Activated T-cell treated with anti-CD3 and anti-CD28 coated beads for 1 hour (primary cell): Measurements from ENCODE around the gene GRID1.
"Not testable (repeated sequence)": the region's sequence is repeated elsewhere in the genome, so short reads cannot be mapped to it uniquely, and the experiment has no call there.

Experiments
- DNase-seq: peaks from one replicate; pipeline ENCODE4 v3.0.0-alpha.2; 2020; ENCODE audit warnings: low read depth

The GRID1 gene

DNA sequence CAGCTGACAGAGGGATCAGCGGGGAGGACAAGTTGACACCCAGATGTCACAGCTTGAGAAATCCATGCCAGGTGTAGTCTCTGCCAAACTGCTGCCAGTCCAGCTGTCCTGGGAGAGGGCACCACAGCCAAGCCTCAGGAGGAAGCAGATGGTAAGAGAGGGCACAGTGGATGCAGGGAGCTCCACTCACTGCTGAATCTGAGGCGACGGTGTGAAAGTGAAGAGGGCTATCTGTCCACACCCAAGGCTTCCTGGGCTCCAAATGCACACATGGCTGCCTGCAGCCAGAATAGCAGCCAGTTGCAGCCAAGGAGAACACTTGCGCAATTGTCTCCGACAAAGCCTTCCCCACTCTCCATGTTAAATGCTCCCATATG lies 502.4 kb downstream of the GRID1 start:
- DNase-seq: no peak

DNA sequence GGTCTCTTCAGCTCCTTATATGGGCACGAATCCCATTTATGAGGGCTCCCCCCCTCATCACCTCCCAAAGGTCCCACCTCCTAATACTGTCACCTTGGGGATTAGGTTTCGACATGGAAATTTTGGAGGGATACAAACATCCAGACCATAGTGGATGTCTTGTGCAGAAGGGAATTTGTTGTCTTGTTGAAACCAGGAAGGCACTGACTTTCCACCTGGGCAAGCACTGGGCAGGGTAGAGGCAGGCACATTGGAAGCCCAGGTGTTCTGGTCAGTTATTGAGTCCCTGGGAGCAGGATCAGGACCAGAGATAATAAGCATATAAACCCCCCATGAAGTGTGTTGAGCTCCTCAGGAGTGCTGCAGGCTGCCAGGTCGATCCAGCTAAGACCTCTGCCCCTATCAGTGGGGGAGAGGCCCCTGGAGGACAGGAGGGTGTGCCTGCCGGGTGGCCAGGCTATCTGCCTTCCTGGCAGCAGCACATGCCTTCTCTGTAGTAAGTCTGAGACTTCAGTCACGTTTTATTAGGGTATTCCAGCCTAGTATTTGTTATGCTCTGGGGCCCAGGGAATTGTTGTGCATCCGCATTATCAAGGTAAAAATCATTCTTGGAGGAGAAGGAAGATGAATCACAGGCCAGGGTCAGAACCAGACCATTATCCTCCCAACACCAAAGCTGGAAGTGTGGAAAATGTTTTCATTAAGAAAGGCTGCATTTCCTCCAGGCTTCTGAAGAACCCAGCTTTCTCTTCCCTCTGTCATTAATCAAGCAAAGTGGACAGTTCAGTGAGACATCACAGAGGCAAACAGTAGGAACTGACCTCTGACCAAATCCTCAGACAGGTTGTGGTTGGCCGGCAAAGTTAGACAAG lies 503.1 kb downstream of the GRID1 start:
- no peak for DNase-seq

DNA sequence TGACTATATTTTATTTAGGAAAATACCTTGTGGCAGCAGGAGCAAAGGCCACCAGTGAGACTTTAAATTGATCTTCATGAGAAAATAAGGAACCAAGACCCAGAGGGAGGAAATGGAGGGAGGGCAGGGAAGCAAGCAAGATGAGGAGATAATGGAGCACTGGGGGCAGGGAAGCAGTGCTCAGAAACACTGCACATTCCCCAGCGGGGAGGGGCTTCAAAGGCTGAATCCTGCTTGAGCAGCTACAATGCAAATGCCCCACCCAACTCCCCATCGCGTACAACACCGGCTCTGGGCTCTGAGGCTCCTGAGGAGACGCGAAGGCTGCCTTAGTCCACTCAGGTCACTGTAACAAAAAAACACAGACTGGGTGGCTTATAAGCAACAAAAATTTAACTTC lies 503.8 kb downstream of the GRID1 start:
- DNase-seq: no peak

DNA sequence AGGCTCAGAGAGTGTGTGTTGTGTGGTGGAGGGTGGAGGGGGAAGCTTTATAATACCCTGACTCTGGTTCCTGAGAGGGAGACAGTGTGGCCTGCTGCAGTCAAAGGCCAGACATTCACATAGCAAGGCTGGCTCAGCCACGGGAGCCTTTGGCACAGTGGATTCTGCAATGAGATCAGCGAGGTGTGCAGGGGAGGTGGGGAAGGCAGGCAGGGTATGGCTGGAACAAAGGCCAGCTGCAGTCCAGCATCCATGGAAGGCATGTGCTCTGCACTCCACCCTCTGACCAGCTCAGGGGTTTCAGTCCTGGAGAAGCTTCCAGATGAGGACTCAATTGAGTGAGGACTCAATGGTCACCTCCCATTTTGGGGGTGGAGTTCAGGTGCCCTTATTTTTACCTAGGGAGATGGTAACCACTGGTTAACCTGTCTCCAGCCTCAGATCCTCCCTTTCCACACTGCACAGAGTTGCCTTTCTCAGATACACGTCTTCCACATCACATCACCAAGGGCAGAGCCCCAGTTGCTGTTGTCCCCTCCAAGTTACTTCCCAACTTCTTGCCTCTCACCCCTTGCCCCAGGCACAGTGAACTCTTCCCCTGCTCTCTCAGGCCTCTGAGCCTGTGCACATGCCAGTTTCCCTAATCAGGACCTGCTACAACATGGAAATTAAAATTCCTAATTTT lies 504.9 kb downstream of the GRID1 start:
- no peak for DNase-seq

DNA sequence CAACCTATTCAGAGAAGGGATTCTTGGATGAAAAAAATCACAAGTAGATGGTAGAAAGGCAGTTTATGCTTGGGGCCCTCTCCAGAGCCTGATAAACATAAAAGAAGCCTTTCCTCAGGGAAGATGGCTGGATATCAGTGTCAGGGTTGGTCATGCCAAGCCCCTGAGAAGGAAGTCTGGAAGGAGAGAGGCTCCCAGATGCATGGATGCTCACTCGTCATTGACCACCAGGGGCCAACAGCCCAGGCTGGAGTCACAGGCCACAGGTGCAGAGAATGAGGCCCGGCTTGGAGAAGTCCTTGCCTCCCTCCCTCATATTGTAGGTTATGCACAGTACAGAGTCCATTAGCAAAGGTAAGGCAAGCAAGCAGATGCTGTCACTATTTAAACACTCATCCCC lies 506.7 kb downstream of the GRID1 start:
- DNase-seq: no peak

DNA sequence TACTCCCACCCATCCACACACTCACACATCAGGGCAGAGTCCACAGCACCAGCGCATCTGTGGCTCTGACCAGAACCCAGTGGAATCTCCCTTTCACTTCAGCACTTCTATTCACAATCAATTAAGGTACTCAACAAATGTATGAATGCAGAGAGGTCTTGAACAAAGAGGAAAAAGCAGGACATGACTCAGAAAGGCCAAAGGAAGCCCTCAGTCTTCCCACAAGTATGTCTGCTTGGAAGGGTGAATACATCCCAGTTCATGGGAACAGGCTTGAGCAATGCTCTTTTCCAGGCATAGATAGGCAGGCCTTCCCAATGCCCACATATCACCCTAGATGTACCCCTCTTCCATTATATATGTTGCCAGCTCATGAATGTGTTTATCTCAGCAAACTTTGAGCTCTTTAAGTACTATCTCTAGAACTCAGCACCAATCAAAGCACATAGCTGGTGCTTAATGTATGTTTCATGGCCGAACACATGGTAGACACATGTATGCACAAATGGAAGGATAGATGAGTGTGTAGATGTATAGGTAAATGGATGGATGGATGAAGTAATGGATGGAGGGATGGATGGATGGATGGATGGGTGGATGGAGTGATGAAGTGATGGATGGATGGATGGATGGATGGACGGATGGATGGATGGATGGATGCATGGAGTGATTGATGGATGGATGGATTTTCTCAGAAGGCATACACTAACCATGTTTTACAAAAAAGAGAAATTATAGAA lies 507.6 kb downstream of the GRID1 start:
- DNase-seq: no peak

DNA sequence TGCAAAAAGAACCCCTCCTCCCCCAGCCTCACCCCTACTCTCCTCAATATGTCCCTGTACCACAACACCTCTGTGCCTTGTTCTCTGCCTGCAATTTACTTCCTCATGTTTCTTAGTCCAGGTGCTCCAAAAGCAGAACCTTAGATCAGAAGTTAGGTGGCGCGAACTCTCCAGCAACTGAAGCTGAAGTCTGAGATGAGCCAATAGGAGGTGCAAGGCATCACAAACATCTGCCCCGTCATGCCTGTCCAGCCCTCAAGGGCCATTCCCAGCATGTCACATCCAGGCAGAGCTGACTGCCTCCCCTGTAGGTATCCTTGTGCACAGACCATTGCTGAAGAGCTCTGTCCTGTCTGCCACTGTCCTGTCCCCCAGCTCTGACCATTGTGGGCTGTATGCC lies 508.8 kb downstream of the GRID1 start:
- DNase-seq: no peak

DNA sequence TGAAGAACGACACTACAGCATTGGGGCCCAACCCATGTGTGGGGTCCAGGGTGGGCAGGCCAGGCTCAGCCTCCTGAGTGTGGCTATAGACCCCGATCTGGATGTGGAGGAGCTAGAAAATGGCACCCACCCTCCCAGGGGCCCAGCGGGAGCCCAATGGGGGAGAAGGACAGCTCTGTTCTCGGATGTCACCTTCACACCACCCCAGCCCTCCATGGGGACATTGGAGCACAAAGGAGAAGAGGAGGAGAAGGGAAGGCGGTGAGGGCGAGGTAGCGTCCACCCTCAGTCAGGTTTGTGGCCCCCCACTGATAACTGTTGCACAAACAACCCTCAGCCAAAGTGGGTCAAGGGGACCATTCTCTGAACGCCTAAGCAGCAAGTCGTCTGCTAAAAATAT lies 509.3 kb downstream of the GRID1 start:
- DNase-seq: no peak

DNA sequence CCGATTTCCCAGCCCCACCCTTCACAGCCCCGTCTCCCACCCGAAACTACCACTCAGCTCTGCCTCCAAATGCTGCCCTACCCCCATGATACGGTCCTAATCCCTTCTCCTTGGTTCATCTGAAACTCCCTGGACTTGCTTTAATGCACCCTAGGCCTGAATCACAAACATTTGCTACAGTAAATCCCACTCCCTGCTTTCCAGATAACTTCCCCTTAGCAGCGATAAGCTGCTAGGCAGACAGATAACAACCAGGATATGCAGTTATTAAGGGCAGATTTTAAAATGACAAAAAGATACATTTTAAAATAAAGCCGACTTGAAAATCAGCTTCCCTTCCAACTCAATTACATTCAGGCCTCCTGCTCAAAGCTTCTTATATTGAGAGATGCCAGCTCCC lies 514.7 kb downstream of the GRID1 start:
- DNase-seq: no peak

DNA sequence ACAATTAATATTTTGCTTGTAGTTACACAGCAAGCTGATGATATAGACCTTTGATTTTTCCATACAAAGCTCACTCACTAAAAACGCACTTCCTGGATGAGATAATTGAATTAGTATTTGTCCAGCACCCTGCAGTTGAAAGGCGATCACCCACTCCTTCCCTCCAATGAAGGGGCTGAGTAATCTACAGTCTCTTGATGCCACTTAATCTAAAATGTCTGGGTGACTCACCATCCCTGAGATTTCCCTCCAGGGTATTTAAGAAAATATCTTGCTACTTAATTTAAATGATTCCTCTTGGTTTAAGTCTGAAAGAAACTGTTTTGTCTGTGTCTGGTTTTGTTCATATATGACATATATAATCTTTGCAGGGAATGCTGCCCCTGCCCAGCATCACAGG lies 515.3 kb downstream of the GRID1 start:
- no peak for DNase-seq

DNA sequence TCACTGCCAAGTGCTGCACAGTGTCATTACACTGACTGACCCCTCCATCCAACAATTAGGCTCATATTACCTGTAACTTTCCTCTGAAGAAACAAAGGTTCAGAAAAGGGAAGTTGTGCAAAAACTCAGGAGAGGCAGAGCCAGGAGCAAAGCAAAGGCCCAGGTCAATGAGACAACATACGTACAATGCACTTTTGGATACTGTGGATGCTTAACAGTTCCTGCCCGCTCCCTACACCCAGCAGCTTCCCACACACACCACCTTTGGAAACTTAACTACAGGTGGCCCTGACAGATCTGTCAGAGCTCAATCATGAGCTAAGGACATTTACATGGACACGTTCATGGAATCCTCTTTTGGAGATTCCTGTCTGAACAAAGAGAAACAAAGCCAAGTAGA lies 515.9 kb downstream of the GRID1 start:
- no peak for DNase-seq

DNA sequence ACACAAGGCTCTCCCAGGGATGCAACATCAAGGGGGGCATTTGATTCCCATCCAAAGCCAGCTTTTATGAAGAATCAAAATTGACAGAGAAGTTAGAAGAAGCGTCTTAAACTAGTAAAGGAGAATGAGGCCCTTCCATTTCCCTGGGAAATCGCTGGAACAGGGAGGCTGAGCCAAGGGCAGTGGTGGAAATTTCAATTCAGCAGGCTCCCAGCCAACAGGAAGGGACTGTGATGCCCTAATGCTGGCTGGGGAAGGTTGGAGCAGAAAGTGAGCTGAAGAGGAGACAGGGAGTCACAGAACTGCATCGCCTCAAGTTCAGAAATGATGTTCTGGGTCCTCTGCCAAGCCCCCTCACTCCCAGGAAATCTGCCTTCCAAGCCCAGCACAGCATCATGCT lies 517.3 kb downstream of the GRID1 start:
- no peak for DNase-seq

DNA sequence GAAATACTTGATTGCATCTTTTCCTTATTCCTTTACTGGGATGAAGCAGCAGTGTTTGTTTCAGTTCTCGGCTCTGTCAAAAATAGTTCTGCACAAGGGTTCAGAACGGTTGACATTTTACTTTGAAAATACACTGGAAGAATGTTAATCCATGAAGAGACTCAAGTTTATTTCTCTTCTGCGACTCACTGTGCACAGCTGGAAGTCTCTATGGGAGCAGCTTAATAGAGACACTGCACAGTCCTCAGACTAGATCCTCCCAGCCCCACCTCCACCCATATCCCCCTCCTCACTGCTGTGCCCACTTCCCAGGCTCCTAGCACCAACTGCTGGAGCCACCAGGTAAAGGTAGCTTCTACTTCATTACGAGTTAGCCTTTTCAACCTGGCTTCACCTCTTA lies 517.8 kb downstream of the GRID1 start:
- no peak for DNase-seq

DNA sequence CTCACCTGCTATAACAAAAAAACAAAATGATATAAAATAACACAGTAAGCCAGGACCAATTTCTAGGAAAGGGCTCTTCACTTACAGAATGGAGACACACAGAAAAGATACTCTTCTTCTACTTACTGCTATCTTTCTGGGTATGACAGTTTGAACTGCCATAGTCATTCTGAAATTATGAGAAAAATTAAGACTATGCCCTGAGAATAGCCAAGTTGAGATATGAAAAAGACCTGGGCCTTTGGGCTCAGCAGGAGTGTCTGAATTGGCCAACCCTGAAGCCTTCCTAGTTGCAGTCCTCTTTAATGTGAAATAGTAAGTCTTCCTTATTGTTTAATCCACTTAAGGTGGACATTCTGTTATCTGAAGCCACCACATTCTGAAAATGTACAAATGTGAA lies 519.5 kb downstream of the GRID1 start:
- DNase-seq: no peak

DNA sequence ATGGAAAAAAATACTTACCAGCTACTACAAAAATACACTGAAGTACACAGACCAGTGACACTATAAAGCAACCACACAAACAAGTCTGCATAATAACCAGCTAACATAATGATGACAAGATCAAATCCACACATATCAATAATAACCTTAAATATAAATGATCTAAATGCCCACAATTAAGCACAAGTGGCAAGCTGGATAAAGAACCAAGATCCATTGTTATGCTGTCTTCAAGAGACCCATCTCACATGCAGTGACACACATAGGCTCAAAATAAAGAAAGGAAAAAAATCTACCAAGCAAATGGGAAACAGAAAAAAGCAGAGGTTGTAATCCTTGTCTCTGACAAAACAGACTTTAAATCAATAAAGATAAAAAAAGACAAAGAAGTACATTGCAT lies 527.9 kb downstream of the GRID1 start:
- not testable (repeated sequence) for DNase-seq

DNA sequence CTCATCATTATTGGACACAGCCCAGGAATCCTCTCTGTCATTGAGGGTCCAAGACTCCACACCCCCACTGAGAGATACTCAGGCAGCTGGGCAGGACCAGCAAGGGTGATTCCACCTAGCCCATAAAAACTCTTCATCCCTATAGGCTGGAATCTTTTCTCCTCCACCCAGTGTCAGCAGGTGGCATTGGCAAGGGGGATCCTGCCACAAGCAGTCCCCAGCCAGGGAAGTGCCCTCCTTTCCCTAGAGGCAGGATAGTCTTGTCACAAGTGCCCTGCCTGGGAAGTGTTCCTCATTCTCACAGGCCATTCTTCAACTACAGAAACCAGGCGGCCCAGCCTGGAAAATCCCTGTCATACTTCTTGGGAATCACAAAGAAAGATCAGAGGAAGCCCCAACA lies 533.6 kb downstream of the GRID1 start:
- no peak for DNase-seq

DNA sequence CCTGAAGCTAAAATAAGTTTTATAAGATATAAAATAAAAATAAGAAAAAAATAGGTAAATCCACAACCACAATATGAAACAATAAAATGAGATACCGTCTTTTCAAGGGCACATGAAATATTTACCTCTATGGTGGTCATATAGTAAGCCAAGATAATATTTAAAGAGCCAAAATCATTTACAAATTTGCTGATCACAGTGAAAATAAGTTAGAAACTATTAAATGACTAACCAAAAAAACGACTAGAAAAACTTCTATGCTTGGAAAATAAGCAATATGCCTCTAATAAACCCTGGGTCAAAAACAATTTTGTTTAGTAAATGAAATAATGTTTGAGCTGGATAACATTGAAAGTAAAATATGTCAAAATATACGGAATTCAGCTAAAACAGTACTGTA lies 535.2 kb downstream of the GRID1 start:
- DNase-seq: no peak

DNA sequence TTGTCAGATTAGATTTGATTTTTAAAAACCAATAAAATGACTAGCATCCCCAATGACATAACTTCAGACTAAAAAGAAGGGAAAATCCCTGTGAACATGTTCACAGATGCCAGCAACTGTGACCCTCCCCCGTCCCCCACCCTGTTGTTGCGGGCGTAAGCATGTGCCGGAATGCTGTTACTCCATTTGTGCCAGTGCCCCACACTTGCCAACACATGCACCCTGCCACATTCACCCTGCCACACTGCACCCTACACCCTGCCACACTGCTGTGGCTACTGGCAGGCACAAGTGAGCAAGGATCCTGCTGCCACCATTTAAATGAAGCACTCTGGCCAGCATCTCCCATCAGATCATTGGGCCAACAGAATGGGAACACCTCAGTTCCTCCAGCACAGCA lies 540.2 kb downstream of the GRID1 start:
- no peak for DNase-seq

DNA sequence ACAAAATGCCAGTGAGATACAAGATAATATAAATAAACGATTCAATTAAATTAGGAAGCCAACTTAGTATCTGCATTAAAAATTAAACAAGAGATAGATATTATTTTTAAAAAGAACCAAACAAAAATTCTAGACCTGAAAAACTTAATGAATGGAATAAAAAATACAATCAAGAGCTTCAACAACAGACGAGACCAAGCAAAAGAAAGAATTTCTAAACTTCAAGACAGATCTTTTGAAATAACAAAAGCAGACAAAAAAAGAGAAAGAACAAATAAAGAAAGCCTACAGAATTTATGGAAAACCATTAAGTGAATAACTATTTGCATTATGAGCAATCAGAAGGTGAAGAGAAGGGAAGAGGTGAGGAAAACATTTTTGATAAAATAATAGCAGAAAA lies 555.2 kb downstream of the GRID1 start:
- DNase-seq: no peak

DNA sequence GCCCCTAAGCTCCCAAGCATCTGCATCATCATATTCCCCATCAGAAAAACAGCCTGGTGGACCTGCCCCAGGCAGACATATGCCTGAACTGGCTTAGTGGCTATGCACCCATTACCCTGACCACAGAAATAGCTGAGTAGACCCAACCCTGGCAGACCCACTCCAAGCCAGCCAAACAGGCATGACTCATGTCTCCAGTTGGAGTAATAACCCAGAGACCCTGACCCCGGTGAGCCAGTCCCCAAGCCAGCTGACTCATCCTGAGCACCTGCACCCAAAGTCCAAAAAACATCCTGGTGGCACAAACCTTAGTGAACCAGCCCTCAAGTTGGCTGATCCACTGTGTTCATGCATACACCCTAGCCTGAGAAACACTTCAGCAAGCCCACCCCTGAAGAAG lies 555.9 kb downstream of the GRID1 start:
- no peak for DNase-seq

DNA sequence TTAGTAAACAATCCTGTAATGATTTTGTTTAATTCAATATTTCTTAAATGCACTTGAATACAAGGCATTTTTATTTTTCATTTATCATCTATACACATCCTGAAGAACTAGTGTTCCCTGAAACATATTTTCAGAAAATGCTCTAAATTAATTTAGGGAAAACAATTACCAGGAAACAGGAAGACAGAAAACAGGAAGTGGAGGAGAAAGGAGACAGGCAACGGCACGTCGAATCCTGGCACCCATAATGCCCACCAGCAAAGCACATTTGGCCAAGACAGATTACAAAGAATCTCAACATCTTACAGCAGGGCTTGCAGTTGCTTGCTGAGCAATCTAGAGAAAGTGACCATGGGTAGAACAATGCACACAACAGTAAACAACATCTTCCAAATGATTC lies 571.1 kb downstream of the GRID1 start:
- DNase-seq: no peak

DNA sequence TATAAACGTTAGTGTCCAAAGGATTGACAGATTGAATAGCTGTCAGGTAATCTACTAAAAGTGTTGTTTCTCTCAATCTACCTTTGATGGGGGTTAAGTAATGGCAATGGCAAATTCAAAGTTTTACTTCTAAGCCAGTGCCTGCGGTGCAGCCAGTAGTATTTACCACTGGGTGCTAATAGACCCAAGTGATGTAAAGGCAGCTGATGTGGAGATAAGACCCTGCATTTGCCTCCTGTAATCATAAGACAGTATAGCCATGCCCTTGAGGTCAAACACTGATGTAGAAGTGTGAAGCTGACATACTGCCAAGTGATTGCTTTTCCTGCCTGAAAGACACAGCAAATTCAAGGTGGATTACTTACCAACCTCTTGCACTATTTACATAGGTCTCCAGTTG lies 572.0 kb downstream of the GRID1 start:
- no peak for DNase-seq

DNA sequence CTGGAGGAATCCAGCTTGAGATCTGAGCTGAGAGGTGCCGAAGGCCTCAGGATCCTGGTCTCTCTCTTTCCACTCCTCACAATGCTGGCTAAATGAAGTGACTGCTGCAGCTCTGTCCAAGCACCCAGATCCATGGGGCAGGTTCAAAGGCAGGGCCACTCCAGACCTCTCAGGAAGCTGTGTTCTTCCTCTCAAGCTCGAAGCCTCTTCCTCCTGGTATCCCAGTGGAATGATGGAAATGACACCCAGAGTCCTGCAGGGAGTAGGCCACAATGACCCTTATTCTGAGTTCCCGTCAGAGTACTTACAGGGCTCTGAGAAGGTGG lies 574.1 kb downstream of the GRID1 start:
- DNase-seq: no peak
